GM19467 (cell line): ENCODE measurements around the gene SCMH1.

ENCODE experiments used
- ATAC-seq: cut with Tn5 transposase; IDR thresholded peaks from one replicate; pipeline ENCODE4 v1.9.1; 2021; ENCODE audit warnings: mild to moderate bottlenecking, moderate library complexity; ENCODE audit not compliant: unreplicated experiment

The SCMH1 gene

DNA sequence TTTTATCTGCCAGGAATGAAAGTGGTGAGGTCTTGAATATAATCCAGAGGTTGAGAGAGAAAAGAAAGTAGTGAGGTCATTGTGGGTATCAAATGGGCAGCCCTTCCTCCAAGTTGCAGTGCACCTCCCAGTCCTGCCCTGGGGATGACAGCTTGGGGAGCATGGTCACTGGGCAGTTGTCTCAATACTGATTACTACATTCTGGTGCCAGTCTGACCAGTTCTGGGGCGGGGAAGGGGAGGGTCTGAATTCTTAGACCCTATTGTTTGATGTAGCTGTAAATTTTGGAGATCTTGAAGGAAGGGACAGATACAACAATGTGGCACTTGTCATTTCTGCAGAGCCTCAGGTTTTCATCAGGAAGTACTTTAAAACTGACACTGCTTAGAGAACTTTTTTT is 231.8 kb downstream of the SCMH1 start:
- ATAC-seq = no peak

- ATAC-seq = no peak
Observed at GRCh38 chr1:41009466-41009865, 232.6 kb downstream of the SCMH1 start.

GRCh38 chr1:41006942-41007865 is 234.9 kb downstream of the SCMH1 start:
- no peak for ATAC-seq

- ATAC-seq = no peak
Observed at GRCh38 chr1:41005876-41006275, 236.2 kb downstream of the SCMH1 start.

GRCh38 chr1:41003640-41004220 is 238.4 kb downstream of the SCMH1 start:
- ATAC-seq = peak; percentile 97

DNA sequence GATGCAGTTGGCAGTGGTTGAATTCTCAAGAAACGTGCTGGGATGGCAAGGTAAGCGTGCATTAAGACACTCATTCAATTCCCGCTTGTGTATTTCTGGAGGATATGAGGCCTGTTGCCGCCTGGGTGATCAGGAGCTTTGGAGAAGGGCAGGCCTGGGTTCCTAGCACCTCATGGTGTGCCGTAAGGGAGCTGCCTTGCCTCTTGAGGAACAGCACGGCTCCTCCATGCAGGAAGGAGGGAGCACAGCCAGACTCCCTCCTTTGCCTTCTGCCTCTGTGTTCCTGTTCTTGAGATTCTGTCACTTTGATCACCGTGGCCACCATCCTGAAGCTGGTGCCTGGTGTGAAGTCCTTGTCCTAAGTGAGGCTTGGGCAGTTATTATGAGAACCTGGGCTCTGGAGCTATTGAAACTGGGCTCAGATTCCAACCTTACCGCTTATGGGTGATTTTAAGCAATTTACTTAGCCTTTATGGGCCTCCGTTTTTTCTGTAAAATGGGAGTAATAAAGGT is 238.9 kb downstream of the SCMH1 start:
- ATAC-seq = no peak

- no peak for ATAC-seq
Observed at GRCh38 chr1:40998668-40999067, 243.4 kb downstream of the SCMH1 start.

- no peak for ATAC-seq
Observed at GRCh38 chr1:40997096-40997495, 245.0 kb downstream of the SCMH1 start.

- ATAC-seq = no peak
Observed at GRCh38 chr1:40989066-40989465, 253.0 kb downstream of the SCMH1 start.

DNA sequence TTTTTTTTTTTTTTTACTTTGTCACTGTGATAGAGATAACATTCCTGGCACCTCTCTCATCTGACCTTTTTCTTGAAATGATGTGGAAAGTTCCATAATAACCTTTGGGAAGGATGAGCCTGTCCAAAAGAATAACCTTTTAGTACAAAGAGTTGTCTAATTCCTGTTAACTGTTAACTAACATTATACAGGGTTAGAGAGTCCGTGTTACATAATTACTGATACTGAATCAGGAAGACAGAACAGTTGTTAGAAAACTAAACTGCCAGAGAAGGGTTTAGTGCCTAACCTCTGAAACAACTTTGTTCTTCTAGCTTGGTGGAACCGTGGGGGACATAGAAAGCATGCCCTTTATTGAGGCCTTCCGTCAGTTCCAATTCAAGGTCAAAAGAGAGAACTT is 253.8 kb downstream of the SCMH1 start:
- ATAC-seq = no peak

DNA sequence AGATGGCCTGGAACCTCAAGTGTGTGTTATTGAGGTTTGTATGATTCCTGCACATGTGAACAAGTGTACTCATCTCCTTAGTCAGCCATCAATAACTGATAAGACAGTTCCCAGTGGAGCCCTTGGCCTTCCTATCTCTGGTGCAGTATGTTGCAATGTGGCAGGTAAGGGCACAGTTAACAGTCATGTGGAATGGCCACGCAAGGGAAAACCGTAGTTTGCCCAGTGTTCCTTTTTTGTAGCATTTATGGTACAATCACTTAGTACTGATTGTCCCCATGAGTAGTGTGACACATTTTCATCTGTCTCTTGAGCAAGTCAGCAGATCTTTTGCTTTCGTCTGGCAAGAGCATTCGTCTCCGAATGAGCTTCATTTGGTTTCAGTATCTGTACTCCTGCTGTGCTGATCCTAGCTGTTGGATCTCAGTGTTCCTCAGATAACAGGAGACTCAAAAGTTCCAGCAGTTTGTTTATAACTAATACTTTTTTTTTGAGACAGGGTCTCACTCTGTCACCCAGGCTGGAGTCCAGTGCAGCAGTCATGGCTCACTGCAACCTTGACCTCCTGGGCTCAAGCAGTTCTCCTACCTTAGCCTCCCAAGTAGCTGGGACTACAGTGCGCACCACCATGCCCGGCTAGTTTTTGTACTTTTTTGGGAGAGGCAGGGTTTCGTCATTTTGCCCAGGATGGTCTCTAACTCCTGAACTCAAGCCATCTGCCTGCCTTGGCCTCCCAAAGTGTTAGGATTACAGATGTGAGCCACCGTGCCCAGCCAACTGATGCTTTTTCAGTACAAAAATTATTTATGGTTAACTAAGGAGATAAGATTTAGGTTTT is 254.4 kb downstream of the SCMH1 start:
- no peak for ATAC-seq

GRCh38 chr1:40986956-40987355 is 255.2 kb downstream of the SCMH1 start:
- no peak for ATAC-seq

GRCh38 chr1:40986328-40986783 is 255.8 kb downstream of the SCMH1 start:
- ATAC-seq = no peak

GRCh38 chr1:40985875-40986274 is 256.2 kb downstream of the SCMH1 start:
- no peak for ATAC-seq

GRCh38 chr1:40985161-40985560 is 256.9 kb downstream of the SCMH1 start:
- ATAC-seq = no peak

DNA sequence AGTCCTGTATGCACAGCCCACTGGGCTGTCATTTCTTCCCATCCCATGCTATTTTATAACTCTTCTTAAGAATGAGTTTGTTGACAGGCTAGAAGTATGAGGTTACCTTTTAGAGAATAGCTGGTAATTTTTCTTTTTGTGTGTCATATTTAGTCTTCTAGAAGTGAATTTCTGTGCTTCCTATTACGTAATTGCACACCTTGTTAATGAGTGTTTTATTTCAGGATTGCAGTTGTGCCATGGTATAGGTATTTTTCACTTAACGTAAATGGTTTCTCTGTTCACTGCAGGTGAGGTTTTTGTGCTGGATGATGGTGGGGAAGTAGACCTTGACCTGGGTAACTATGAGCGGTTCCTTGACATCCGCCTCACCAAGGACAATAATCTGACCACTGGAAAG is 257.6 kb downstream of the SCMH1 start:
- no peak for ATAC-seq

DNA sequence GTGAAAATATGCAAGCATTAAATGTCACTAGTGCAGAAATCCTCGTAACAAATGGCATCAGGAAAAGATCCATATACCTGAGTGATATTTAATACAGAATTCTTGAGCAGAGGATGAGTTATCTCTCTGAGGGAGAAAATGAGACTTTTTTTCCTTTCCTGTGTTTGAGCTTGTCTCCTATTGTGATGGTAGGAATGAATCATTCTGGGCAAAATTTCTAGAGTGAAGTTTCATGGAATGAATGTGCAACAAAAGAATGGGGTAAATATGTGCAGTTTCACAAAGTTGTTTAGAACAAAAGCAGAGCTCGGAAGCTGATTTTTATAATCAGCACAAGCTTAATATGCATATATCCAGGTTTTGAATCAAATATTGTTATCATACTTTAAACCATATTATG is 258.0 kb downstream of the SCMH1 start:
- no peak for ATAC-seq

DNA sequence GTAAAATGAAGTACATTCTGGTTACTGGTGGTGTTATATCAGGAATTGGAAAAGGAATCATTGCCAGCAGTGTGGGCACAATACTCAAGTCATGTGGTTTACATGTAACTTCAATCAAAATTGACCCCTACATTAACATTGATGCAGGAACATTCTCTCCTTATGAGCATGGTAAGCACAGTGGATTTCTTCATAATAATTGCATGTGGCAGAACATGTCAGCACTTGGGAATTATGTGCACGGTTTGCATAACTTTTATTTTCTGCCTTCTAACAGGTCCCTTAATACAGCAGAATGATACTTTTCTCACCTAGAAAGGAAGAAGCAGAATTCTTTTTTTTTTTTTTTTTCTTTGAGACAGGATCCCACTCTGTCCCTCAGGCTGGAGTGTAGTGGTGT is 258.8 kb downstream of the SCMH1 start:
- no peak for ATAC-seq

GRCh38 chr1:40982721-40983120 is 259.4 kb downstream of the SCMH1 start:
- no peak for ATAC-seq

DNA sequence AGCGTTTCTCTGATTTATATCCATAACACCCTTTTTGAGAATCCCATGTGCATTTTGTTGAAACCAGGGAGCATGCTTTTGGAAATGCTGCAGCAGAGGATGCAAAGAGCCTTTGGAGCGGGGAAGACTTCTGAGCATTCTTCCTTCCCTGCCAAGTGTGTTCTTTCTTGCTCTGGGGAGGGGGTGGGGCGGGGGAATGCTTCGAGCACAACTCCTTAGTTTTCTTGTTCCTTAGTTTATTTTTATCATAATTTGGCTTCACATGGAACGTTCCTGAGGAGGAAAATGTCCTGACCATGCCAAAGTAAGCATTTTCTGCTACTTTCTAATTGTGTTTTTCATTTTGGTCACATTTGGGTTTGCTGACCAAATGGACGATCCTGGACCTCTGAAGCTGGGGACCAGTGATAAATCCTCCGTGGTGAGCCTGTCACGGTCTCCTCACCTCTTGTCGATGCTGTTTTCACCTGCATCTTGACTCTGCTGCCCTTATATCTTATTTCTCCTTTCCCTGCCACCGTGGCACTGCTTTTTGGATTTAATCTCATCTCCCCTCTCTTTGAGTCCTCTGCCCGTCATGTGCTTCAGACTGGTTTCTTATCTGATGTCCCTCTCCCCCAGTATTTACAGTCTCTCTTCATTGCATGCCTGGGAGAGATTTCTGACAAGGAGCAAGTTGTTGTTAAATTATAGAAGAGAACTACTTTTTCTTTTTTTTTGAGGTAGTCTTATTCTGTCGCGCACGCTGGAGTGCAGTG is 260.2 kb downstream of the SCMH1 start:
- ATAC-seq = no peak
